ENCODE results near the gene PAX8.

DNA sequence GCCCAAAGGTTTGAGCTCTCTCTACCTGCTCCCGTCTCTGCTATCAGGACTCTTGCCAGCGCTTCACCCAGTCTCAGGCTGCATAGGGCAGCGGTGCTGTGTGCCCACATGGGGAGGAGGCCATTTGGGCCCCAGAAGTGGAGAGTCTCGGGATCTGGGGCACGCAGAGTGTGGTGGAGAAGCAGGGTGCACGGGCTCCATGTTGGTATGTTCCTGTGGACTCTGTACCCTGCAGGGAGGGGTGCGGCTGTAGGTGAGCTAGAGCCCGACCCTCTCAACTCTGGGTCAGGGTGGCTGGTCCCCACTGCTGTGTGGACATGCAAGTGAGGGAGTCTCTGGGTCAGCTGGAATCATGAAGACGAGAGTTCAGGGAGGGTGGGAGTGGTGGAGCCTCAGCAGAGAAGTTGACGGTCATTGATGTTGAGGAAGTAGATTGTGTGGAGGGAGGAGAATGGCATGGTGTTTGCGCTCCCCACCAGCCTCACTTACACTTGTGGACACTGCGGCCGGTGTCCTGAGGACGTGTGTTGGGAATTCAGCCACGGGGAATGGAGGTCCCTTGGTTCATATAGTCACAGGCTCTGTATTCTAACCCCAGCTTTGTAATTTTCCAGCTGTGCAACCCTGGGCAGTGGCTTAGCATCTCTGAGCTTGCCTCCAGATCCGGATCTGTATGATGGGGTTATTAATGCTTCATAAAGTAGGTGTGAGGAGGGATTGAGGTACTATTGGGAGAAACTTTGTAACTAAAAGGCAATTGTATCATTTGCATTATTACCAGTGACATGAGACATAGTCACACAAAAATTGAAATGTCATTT, 105.8 kb downstream of the PAX8 start:
- TF ChIP-seq, protein P1, sequence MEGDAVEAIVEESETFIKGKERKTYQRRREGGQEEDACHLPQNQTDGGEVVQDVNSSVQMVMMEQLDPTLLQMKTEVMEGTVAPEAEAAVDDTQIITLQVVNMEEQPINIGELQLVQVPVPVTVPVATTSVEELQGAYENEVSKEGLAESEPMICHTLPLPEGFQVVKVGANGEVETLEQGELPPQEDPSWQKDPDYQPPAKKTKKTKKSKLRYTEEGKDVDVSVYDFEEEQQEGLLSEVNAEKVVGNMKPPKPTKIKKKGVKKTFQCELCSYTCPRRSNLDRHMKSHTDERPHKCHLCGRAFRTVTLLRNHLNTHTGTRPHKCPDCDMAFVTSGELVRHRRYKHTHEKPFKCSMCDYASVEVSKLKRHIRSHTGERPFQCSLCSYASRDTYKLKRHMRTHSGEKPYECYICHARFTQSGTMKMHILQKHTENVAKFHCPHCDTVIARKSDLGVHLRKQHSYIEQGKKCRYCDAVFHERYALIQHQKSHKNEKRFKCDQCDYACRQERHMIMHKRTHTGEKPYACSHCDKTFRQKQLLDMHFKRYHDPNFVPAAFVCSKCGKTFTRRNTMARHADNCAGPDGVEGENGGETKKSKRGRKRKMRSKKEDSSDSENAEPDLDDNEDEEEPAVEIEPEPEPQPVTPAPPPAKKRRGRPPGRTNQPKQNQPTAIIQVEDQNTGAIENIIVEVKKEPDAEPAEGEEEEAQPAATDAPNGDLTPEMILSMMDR (conservative IDR thresholded peaks at IDR 0.05; ENCODE audit: low read depth, low read length) = no peak
- no peak for TF ChIP-seq EZH2 (IDR thresholded peaks at IDR 0.05; ENCODE audit: borderline replicate concordance, low read depth, low read length, poor library complexity, severe bottlenecking)
